GM13976 (cell line): ENCODE measurements around the gene RAB11FIP3.

Source experiments
- DNase-seq: peaks from one replicate; pipeline ENCODE4 v3.0.0; 2012; ENCODE audit warnings: low spot score
- in situ Hi-C: fragments of 300-500 bp; cut with MboI; formaldehyde crosslinking; loops from one replicate; pipeline ENCODE4 v1.12.0; 2022; ENCODE audit warnings: low sequenced_read_pairs, mixed read lengths, inconsistent platforms; ENCODE audit not compliant: unreplicated experiment
- TF ChIP-seq, protein P1 (sequence below): IDR thresholded peaks from 2 replicates; pipeline ENCODE4 v1.5.1; 2012; ENCODE audit warnings: borderline replicate concordance, mild to moderate bottlenecking; ENCODE audit not compliant: insufficient read depth; ENCODE audit errors: extremely low read depth, missing control alignments, control extremely low read depth

The RAB11FIP3 gene

DNA sequence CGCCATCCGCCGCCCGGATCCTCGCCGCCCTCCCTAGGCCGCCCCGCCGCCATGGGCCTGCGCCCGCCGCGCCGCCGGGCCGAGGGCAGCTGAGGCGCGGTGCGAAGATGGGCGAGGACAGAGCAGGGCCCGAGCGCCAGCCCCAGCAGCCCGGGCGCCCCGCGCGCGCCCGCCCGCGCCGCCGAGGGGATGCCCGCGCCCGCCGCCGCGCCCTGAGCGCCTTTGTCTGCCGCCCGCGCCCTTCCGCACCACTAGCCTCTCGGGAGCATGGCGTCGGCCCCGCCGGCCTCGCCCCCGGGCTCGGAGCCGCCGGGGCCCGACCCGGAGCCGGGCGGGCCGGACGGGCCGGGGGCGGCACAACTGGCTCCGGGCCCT, 278 bp downstream of the RAB11FIP3 start:
- TF ChIP-seq, protein P1, sequence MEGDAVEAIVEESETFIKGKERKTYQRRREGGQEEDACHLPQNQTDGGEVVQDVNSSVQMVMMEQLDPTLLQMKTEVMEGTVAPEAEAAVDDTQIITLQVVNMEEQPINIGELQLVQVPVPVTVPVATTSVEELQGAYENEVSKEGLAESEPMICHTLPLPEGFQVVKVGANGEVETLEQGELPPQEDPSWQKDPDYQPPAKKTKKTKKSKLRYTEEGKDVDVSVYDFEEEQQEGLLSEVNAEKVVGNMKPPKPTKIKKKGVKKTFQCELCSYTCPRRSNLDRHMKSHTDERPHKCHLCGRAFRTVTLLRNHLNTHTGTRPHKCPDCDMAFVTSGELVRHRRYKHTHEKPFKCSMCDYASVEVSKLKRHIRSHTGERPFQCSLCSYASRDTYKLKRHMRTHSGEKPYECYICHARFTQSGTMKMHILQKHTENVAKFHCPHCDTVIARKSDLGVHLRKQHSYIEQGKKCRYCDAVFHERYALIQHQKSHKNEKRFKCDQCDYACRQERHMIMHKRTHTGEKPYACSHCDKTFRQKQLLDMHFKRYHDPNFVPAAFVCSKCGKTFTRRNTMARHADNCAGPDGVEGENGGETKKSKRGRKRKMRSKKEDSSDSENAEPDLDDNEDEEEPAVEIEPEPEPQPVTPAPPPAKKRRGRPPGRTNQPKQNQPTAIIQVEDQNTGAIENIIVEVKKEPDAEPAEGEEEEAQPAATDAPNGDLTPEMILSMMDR: no peak
- no peak for DNase-seq
- in situ Hi-C loops: no loop called here

DNA sequence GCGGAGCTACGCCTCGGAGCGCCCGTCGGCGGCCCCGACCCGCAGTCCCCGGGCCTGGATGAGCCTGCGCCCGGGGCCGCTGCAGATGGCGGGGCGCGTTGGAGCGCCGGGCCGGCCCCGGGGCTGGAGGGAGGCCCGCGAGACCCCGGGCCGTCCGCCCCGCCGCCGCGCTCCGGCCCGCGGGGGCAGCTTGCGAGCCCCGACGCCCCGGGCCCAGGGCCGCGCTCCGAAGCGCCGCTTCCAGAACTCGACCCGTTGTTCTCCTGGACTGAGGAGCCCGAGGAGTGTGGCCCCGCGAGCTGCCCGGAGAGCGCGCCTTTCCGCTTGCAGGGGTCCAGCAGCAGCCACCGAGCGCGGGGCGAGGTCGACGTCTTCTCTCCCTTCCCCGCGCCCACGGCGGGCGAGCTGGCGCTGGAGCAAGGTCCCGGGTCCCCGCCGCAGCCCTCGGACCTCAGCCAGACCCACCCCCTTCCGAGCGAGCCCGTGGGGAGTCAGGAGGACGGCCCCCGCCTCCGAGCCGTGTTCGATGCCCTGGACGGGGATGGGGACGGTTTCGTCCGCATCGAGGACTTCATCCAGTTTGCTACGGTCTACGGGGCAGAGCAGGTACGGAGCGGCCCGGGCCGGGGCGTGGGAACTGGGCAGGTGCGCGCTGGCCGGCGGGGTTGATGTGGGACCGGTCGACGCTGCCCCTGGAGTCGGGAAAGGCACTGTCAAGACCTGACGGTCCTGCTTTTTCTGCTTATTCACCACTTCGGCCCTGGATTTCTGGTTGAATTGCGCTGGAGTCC, 861 bp downstream of the RAB11FIP3 start:
- DNase-seq: no peak
- TF ChIP-seq, protein P1: no peak
- in situ Hi-C loops: no loop called here

DNA sequence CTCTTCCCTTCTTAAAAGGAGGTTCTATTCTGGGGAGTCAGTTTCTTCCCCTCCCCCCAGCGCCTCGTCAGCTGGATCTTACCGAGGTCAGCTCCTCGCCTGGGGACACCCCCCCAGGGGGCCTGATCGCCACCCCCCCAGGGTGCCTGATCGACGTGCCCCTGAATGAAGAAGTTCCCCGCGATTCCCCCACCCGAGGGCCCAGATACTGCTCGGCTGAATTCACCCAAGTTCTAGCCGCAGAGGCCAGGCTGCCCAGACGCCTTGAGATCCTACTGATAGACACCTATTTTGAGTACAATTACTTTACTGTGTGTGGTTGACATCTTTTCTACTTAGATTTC, 1.4 kb downstream of the RAB11FIP3 start:
- DNase-seq: no peak
- TF ChIP-seq, protein P1: no peak

DNA sequence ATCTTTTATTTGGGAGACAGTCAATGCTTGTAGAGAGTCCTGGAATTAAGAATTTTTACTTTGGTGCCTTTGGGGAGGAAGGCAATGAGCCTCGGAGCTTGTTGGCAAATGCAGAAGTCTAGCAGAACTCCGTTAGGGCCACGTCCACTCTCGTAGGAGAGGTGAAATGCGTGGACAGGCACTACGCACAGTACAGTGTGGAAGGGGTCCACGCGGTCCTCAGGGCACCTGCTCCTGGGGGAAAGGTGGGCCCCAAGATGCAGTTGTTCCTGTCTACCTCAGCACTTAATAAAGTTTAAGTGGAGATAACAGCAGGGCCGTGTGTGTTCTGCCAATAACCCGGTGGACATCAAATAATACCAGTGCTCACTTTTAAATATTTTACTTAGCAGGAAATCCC, 1.8 kb downstream of the RAB11FIP3 start:
- DNase-seq: no peak
- in situ Hi-C loops: no loop called here
- TF ChIP-seq, protein P1: no peak

More for the DNA sequence above, 1.4 kb downstream of the RAB11FIP3 start:
- in situ Hi-C loops: no loop called here

DNA sequence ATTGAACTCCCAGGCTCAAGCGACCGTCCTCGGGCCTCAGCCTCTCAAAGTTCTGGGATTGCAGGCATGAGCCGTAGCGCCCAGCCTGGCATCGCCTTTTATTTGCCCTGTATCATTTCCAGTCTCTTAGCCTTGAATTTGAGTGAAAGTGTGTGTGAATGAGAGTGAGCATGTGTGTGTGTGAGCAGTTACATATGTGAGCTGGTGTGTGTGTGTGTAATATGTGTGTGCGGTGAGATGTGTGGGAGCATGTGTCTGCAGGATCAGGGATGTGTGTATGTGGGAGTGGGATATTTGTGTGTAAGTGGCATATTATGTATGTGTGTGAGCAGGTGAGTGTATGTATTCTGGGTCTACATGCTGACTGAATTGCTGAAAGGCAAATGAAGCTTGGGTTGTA, 5.5 kb downstream of the RAB11FIP3 start:
- no peak for DNase-seq
- TF ChIP-seq, protein P1: no peak
- in situ Hi-C loops: no loop called here

DNA sequence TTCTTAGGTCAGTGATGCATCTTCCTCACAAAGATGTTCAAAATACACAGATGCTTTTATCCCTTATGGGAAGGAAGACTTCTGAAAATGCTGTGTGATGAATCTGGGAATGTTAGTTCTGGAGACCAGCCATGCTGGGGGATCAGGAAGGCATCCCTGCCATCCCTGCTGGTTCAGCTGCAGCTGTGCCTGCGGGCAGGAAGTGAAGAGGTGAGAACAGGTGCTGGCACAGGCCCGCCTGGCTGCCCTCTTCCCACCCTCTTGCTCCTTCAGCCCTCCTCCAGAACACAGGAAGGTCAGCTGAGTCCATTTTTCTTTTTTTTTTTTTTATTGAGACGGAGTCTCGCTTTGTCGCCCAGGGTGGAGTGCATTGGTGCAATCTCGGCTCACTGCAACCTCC, 15.2 kb downstream of the RAB11FIP3 start:
- TF ChIP-seq, protein P1: no peak
- no peak for DNase-seq
- in situ Hi-C loops: no loop called here
